ENCODE results near the gene ATP8A2. TPM values are rescaled to one million over a fixed set of nuclear protein-coding genes. Genes with fewer than 3 reads are reported as not detected.
A peak's percentile ranks its signal among the peaks of the same experiment; 100 is the strongest.
"Not testable (repeated sequence)": the region's sequence is repeated elsewhere in the genome, so short reads cannot be mapped to it uniquely, and the experiment has no call there.

Gene ATP8A2
- total RNA-seq, 2 experiments from 2014 or later: 1.1 to 1.2 TPM

DNA sequence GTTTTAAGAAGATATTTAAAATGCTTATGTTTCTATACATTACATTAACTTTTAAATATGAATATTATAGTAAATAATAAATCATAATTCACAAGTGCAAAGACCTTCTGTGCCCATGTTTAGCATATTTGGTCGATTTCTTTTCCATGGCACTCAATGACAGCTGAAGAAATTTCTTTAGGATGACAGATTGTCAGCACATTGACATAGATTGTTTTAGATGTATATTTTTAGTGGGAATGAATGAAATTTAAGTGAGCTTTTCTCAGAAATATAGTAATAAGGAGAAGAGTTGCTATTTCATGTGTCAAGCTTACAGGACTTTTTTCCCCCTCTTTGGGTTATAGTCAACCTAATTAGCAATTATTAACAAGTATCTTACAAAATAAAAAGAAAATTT, 423.5 kb downstream of the ATP8A2 start:
- Mint-ChIP-seq H3K4me1 (ENCODE audit: low read depth) (no peaks in the 10 kb centered on the region), H3K27me3 (ENCODE audit: low read depth) (peaks cover 3% of the 10 kb centered on the region), H3K9me3 (ENCODE audit: insufficient read depth) (no peaks in the 10 kb centered on the region), H3K27ac (no peak overlapping the region), H3K36me3 (ENCODE audit: low read depth) (no peaks in the 10 kb centered on the region), H3K4me3 (no peak overlapping the region)
- ChIA-PET CTCF (no interaction called here), POLR2A (no interaction called here)
- no peak for ATAC-seq
- no peak for DNase-seq

DNA sequence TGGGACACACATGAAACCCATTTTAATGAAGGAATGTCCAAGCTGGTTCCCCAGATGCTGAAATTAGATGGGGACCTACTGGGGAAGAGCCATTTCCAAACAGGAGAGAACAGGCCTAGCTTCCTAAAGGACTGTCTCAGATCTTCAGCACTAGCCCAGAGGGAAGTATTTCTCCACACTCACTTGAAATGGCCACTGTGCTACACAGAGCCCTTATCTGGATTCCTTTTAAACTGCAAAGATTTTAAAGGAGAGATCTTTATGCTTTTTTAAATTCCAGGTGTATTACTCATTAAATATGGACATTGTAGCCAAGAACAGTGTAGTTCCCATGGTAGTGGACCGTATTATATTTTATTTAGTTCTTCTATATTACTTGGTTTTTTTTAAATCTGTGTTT, 424.7 kb downstream of the ATP8A2 start:
- ChIA-PET POLR2A (no interaction called here), CTCF (no interaction called here)
- Mint-ChIP-seq H3K4me3 (no peak overlapping the region), H3K27me3 (ENCODE audit: low read depth) (no peaks in the 10 kb centered on the region), H3K4me1 (ENCODE audit: low read depth) (no peaks in the 10 kb centered on the region), H3K36me3 (ENCODE audit: low read depth) (no peaks in the 10 kb centered on the region), H3K27ac (no peak overlapping the region), H3K9me3 (ENCODE audit: insufficient read depth) (no peaks in the 10 kb centered on the region)
- DNase-seq (no peak), ATAC-seq (no peak)

DNA sequence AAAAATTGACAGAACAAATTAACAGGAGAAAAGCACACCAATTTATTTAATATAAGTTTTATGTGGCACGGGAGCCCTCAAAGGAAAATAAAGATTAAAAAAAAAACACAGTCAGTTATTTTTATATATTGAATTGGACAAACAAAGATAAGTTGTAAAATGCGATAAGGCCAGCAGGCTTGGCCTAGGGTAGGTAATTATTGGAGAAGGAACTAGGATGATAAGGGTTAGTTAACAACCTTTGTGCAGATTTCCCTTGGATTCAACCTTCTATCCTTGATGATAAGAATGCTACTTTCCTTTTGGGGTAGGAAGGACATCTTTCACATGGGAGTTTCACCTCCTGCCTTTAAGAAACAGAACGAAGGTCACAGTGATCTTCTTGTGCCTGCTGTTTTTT, 427.2 kb downstream of the ATP8A2 start:
- ATAC-seq (no peak), DNase-seq (no peak)
- CTCF ChIA-PET: no interaction called here
- Mint-ChIP-seq H3K27me3 (ENCODE audit: low read depth) (no peaks in the 10 kb centered on the region), H3K27ac (no peak overlapping the region), H3K4me3 (no peak overlapping the region), H3K36me3 (ENCODE audit: low read depth) (no peaks in the 10 kb centered on the region), H3K4me1 (ENCODE audit: low read depth) (no peaks in the 10 kb centered on the region), H3K9me3 (ENCODE audit: insufficient read depth) (no peaks in the 10 kb centered on the region)
- POLR2A ChIA-PET: no interaction called here

GRCh38 chr13:25800523-25800922, 428.7 kb downstream of the ATP8A2 start:
- Mint-ChIP-seq H3K9me3 (ENCODE audit: insufficient read depth) (no peaks in the 10 kb centered on the region), H3K4me3 (no peak overlapping the region), H3K36me3 (ENCODE audit: low read depth) (no peaks in the 10 kb centered on the region), H3K4me1 (ENCODE audit: low read depth) (no peaks in the 10 kb centered on the region), H3K27ac (no peak overlapping the region), H3K27me3 (ENCODE audit: low read depth) (no peaks in the 10 kb centered on the region)
- ATAC-seq: no peak
- no peak for DNase-seq
- ChIA-PET CTCF (no interaction called here), POLR2A (no interaction called here)

DNA sequence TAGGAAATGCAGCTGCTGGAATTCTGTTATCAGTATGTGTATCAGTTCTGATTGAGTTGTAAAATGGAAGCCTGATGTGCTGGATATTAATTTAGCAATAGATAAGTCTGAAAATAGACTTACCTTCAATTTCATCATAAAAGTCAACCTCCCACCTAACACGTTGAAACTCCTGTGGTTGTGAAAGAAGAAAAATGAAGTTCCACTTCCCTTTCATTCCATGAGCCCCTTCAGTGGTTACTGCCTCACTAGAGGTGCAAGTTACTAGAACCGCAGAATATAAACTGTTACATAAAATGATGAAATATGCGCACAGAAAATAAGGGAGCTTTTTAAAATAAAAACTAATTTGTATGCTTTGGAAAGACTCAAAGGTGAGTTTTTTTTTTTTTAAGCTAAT, 430.8 kb downstream of the ATP8A2 start:
- H3K4me3 Mint-ChIP-seq: no peak overlapping the region
- DNase-seq (no peak), ATAC-seq (no peak)
- ChIA-PET POLR2A (no interaction called here), CTCF (no interaction called here)
- peaks cover 9% of the 10 kb centered on the region for H3K9me3 Mint-ChIP-seq (ENCODE audit: insufficient read depth)
- no peak overlapping the region for H3K27ac Mint-ChIP-seq
- H3K36me3 Mint-ChIP-seq (ENCODE audit: low read depth): peaks cover 5% of the 10 kb centered on the region
- H3K4me1 Mint-ChIP-seq (ENCODE audit: low read depth): peaks cover 15% of the 10 kb centered on the region
- H3K27me3 Mint-ChIP-seq (ENCODE audit: low read depth): no peaks in the 10 kb centered on the region

DNA sequence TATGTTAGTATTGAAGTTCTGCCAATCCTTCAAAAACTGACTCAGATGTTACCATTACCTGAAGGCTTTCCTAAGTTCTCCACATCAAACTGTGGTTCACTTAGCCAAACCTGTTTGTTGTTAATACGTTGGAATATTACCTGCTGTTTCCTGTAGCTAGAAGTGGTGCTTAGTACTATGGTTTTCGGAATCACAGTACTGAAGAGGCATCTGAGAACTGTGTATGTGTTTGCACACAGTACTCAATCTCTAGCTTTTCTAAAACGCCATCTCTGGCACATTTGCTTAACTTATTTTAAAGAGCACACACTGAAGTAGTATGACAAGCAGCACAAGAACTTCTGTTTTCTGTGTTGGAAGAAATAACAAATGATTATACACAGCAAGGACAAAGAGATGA, 431.9 kb downstream of the ATP8A2 start:
- H3K36me3 Mint-ChIP-seq (ENCODE audit: low read depth): peaks cover 5% of the 10 kb centered on the region
- H3K4me1 Mint-ChIP-seq (ENCODE audit: low read depth): peaks cover 15% of the 10 kb centered on the region
- no peaks in the 10 kb centered on the region for H3K27me3 Mint-ChIP-seq (ENCODE audit: low read depth)
- H3K4me3 Mint-ChIP-seq: no peak overlapping the region
- ChIA-PET POLR2A (no interaction called here), CTCF (no interaction called here)
- no peak overlapping the region for H3K27ac Mint-ChIP-seq
- DNase-seq (no peak), ATAC-seq (no peak)
- peaks cover 9% of the 10 kb centered on the region for H3K9me3 Mint-ChIP-seq (ENCODE audit: insufficient read depth)

DNA sequence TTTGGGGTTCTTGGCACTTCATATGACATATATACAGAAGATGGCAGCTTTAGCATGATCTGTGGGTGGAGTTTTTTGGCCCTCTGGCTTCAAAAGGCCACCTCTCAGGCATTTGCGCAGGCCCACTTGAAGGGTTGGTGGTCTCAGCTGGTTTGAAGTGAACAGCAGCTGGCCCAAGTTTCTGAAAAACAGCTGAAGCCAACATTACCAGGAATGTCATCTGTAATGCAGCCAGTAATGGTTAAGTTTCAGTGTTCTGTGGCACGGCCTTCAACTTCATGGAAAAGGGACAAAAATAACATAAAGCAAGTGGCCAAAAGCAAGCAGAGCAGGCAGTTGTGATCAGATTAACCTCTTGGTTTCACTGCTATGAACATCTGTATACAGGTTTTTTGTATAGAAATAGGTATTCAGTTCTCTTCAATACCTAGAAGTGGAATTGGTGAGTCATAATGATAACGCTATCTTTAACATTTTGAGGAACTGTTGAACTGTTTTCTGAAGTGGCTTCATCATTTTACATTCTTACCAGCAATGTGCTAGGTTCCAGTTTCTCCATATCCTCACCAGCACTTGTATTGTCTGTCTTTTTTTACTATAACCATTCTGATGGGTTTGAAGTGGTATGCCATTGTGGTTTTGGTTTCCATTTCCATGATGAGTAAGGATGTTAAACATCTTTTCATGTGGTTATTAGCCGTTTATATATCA, 434.6 kb downstream of the ATP8A2 start:
- DNase-seq: no peak
- peaks cover 7% of the 10 kb centered on the region for H3K36me3 Mint-ChIP-seq (ENCODE audit: low read depth)

GRCh38 chr13:25807562-25807961, 435.8 kb downstream of the ATP8A2 start:
- peaks cover 7% of the 10 kb centered on the region for H3K36me3 Mint-ChIP-seq (ENCODE audit: low read depth)
- POLR2A ChIA-PET: no interaction called here
- H3K4me1 Mint-ChIP-seq (ENCODE audit: low read depth): peaks cover 15% of the 10 kb centered on the region
- no peaks in the 10 kb centered on the region for H3K27me3 Mint-ChIP-seq (ENCODE audit: low read depth)
- H3K9me3 Mint-ChIP-seq (ENCODE audit: insufficient read depth): peaks cover 15% of the 10 kb centered on the region
- DNase-seq (no peak), ATAC-seq (no peak)
- CTCF ChIA-PET: no interaction called here
- H3K4me3 Mint-ChIP-seq: no peak overlapping the region
- no peak overlapping the region for H3K27ac Mint-ChIP-seq

More for the DNA sequence above, 434.6 kb downstream of the ATP8A2 start:
- Mint-ChIP-seq H3K27ac (no peak overlapping the region), H3K9me3 (ENCODE audit: insufficient read depth) (peaks cover 15% of the 10 kb centered on the region), H3K4me3 (no peak overlapping the region), H3K4me1 (ENCODE audit: low read depth) (peaks cover 15% of the 10 kb centered on the region), H3K27me3 (ENCODE audit: low read depth) (no peaks in the 10 kb centered on the region)
- CTCF ChIA-PET: no interaction called here
- peak; percentile 53 for ATAC-seq
- POLR2A ChIA-PET: no interaction called here

DNA sequence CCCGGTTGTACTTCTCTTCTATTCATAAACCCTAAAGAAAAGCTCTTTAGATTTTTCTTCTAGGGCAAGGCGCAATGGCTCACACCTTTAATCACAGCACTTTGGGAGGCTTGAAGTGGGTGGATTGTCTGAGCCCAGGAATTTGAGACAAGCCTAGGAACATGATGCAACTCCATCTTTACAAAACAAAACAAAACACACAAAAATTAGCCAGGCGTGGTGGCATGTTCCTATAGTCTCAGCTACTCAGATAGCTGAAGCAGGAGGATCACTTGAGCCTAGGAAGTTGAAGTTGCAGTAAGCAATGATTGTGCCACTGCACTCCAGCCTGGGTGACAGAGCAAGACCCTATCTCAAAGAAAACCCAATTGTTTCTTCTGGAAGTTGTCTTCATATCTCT, 439.7 kb downstream of the ATP8A2 start:
- Mint-ChIP-seq H3K9me3 (ENCODE audit: insufficient read depth) (peaks cover 7% of the 10 kb centered on the region), H3K27me3 (ENCODE audit: low read depth) (no peaks in the 10 kb centered on the region), H3K27ac (no peak overlapping the region), H3K36me3 (ENCODE audit: low read depth) (peaks cover 4% of the 10 kb centered on the region), H3K4me1 (ENCODE audit: low read depth) (peaks cover 5% of the 10 kb centered on the region), H3K4me3 (no peak overlapping the region)
- no peak for ATAC-seq
- ChIA-PET CTCF (no interaction called here), POLR2A (interaction anchor here (0.8 kb wide), 1 partner anchor 382 kb away, joined by 3 read pairs; no protein-coding TSS in a partner anchor)
- no peak for DNase-seq

DNA sequence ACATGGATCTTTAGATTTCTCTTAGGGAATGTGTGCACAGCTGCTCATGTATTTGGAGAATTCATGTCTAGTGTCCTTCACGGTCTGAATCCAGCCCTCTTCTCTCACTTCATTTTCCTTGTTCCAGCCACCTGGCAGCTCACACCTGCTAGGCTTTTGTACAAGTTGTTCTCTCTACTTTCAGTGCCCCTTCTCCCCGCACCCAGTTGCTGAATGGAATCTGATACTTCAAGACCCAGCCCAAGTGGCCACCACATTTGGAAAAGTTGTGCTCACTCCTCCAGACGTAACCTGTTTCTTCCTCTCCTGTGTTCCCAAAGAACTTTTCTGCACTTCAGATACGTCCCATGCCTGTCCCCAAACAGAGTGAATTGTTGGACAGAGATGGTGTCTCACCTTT, 444.5 kb downstream of the ATP8A2 start:
- no peak for DNase-seq
- Mint-ChIP-seq H3K27me3 (ENCODE audit: low read depth) (no peaks in the 10 kb centered on the region), H3K4me3 (no peak overlapping the region), H3K4me1 (ENCODE audit: low read depth) (no peaks in the 10 kb centered on the region), H3K36me3 (ENCODE audit: low read depth) (no peaks in the 10 kb centered on the region), H3K9me3 (ENCODE audit: insufficient read depth) (no peaks in the 10 kb centered on the region), H3K27ac (no peak overlapping the region)
- no peak for ATAC-seq
- ChIA-PET POLR2A (no interaction called here), CTCF (no interaction called here)

DNA sequence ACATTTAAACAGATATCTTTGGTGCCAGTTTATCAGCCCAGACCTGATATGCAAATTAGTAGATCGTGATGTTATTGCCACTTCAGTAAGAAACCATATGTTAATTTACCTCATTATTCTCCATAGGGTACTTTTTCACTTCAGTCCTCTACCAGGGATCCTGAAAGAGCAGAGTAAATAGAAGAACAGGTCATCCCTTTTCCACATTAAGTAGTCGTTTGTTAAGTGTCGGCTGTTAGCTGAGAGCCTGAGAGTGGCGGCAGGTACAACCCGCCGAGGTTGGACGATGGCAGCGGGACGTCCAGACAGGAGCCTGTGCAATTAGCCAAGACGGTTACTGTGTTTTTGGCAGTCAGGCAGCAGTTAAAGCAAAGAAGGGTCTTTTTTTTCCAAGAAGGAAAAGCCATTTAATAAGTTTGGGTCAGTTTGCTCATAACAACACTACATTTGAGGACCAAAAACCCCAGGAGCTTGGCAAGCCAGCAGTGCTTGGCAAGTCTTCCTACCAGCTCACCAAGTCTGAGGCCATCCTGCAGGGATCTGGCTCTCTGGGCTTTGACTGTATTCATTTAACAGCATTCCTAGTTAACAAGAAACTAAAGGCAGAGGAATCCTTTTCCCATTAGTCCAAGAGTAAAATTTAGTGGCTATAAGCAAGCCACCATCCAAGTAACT, 448.2 kb downstream of the ATP8A2 start:
- no peak for ATAC-seq
- Mint-ChIP-seq H3K27me3 (ENCODE audit: low read depth) (no peaks in the 10 kb centered on the region), H3K36me3 (ENCODE audit: low read depth) (no peaks in the 10 kb centered on the region), H3K4me1 (ENCODE audit: low read depth) (no peaks in the 10 kb centered on the region), H3K9me3 (ENCODE audit: insufficient read depth) (no peaks in the 10 kb centered on the region), H3K4me3 (no peak overlapping the region), H3K27ac (no peak overlapping the region)
- CTCF ChIA-PET: interaction anchor here (1.5 kb wide), 1 partner anchor 9 kb away, joined by 5 read pairs; no protein-coding TSS in a partner anchor
- POLR2A ChIA-PET: no interaction called here
- DNase-seq: no peak

DNA sequence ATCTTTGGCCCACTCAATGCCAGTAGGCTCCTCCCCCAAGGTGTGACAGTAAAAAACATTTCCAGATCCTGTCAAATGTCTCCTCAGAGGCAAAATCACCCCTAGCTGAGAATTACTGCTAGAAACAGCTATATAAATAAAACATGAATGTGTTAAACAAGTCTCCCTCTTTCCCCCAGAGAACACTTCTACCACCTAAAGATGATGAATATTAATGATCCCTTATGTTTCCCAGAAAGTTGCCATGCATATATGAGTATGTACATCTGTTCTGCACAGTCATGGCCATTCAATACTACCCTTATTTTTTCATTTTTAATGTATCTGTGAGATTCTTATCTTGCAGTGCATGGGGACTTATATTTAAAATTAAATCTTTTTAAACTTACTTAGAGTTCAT, 450.0 kb downstream of the ATP8A2 start:
- ChIA-PET POLR2A (no interaction called here), CTCF (interaction anchor here (1.1 to 1.3 kb wide), 2 partner anchors 18 to 247 kb away, joined by 3 read pairs; no protein-coding TSS in a partner anchor)
- DNase-seq (no peak), ATAC-seq (no peak)
- H3K9me3 Mint-ChIP-seq (ENCODE audit: insufficient read depth): no peaks in the 10 kb centered on the region
- H3K4me3 Mint-ChIP-seq: no peak overlapping the region
- H3K4me1 Mint-ChIP-seq (ENCODE audit: low read depth): no peaks in the 10 kb centered on the region
- H3K27ac Mint-ChIP-seq: no peak overlapping the region
- no peaks in the 10 kb centered on the region for H3K27me3 Mint-ChIP-seq (ENCODE audit: low read depth)
- no peaks in the 10 kb centered on the region for H3K36me3 Mint-ChIP-seq (ENCODE audit: low read depth)

GRCh38 chr13:25827221-25827620, 455.4 kb downstream of the ATP8A2 start:
- H3K9me3 Mint-ChIP-seq (ENCODE audit: insufficient read depth); H3K4me1 Mint-ChIP-seq (ENCODE audit: low read depth); H3K27ac Mint-ChIP-seq; H3K4me3 Mint-ChIP-seq; DNase-seq; ATAC-seq; H3K27me3 Mint-ChIP-seq (ENCODE audit: low read depth); CTCF ChIA-PET; H3K36me3 Mint-ChIP-seq (ENCODE audit: low read depth); POLR2A ChIA-PET: not testable (repeated sequence)

Measured in activated CD8-positive, alpha-beta T cell treated with anti-CD3 and anti-CD28 coated beads, Interleukin-2, amount 10 ng/mL, durations not matched to agents 7 days and 5 days (primary cell).